ENCODE measurements around the gene POLR2B. TPM values are rescaled to one million over a fixed set of nuclear protein-coding genes. Genes with fewer than 3 reads are reported as not detected.
"Not testable (repeated sequence)": the region's sequence is repeated elsewhere in the genome, so short reads cannot be mapped to it uniquely, and the experiment has no call there.

POLR2B gene
- 101 and 126 TPM in 2 replicates for total RNA-seq (2022)
- percentile 91 among the genes with signal in this experiment for Bru-seq, nascent RNA
- BruChase-seq, experiment 1, labeled RNA remaining after a 6-hour chase, result percentile 96 among the genes with signal in this experiment
- BruChase-seq, experiment 2, labeled RNA remaining after a 2-hour chase, result percentile 94 among the genes with signal in this experiment
- long read RNA-seq, full-length matches to known transcripts, result 120 of 160 reads
- long read RNA-seq, partial matches to known transcripts, result 13 of 160 reads
- long read RNA-seq, other reads (novel, unspliced or antisense), result 27 of 160 reads

GRCh38 chr4:56978750-56979303, at the start of gene POLR2B:
POLR2B (plus strand) TSS chr4:56978896; CDS start chr4:56978986, 90 bp downstream.
- DNase-seq (ENCODE audit: unreplicated experiment), result peak; percentile 98
- H3K36me3 Mint-ChIP-seq (ENCODE audit: insufficient read depth, unreplicated experiment), result peaks cover 48% of the 10 kb centered on the region
- no peak for TF ChIP-seq CTCF (IDR thresholded peaks at IDR 0.05; ENCODE audit: unreplicated experiment)
- H3K4me1 Mint-ChIP-seq (ENCODE audit: insufficient read depth, unreplicated experiment), result peaks cover 20% of the 10 kb centered on the region
- H3K9me3 Mint-ChIP-seq (ENCODE audit: unreplicated experiment), result no peaks in the 10 kb centered on the region
- ChIA-PET CTCF (interaction anchor here (0.6 to 1.0 kb wide), 3 partner anchors 12 to 541 kb away, joined by 3 read pairs; no protein-coding TSS in a partner anchor), POLR2A (interaction anchor here (0.6 to 6.0 kb wide), 40 partner anchors 11 to 1583 kb away, joined by 3 to 165 read pairs (median 4); partner anchors contain the start of genes AASDH, PAICS, PPAT and REST)
- H3K27me3 Mint-ChIP-seq (ENCODE audit: insufficient read depth, unreplicated experiment), result no peaks in the 10 kb centered on the region
- H3K4me3 Mint-ChIP-seq (ENCODE audit: unreplicated experiment), result peak within 1 kb of the TSS; percentile 97
- BruUV-seq (replicated peaks), result TSS peak; percentile 73
- intact Hi-C loops (cut with micrococcal nuclease), result no loop called here
- peak within 1 kb of the TSS; percentile 97 for H3K27ac Mint-ChIP-seq (ENCODE audit: low read depth, unreplicated experiment)

- no TSS peak for BruUV-seq (replicated peaks)
- ChIA-PET CTCF (interaction anchor here (0.6 kb wide), 1 partner anchor 12 kb away, joined by 4 read pairs; no protein-coding TSS in a partner anchor), POLR2A (interaction anchor here (0.7 to 1.7 kb wide), 3 partner anchors 23 to 47 kb away, joined by 3 to 5 read pairs (median 3); partner anchors contain the start of genes NOA1 and REST)
- peaks cover 61% of the 10 kb centered on the region for H3K36me3 Mint-ChIP-seq (ENCODE audit: insufficient read depth, unreplicated experiment)
- no peak for DNase-seq (ENCODE audit: unreplicated experiment)
- intact Hi-C loops (cut with micrococcal nuclease), result no loop called here
- H3K9me3 Mint-ChIP-seq (ENCODE audit: unreplicated experiment), result no peaks in the 10 kb centered on the region
- peaks cover 6% of the 10 kb centered on the region for H3K4me1 Mint-ChIP-seq (ENCODE audit: insufficient read depth, unreplicated experiment)
- H3K27me3 Mint-ChIP-seq (ENCODE audit: insufficient read depth, unreplicated experiment), result no peaks in the 10 kb centered on the region
- H3K4me3 Mint-ChIP-seq (ENCODE audit: unreplicated experiment), result no peak overlapping the region
- TF ChIP-seq CTCF (IDR thresholded peaks at IDR 0.05; ENCODE audit: unreplicated experiment), result no peak
- no peak overlapping the region for H3K27ac Mint-ChIP-seq (ENCODE audit: low read depth, unreplicated experiment)
These were observed 48.1 kb upstream of the POLR2B start for GRCh38 chr4:56930638-56931037.

GRCh38 chr4:56931924-56932323, 46.8 kb upstream of the POLR2B start:
- H3K36me3 Mint-ChIP-seq (ENCODE audit: insufficient read depth, unreplicated experiment), result peaks cover 55% of the 10 kb centered on the region
- intact Hi-C loops (cut with micrococcal nuclease), result no loop called here
- no peaks in the 10 kb centered on the region for H3K27me3 Mint-ChIP-seq (ENCODE audit: insufficient read depth, unreplicated experiment)
- no TSS peak for BruUV-seq (replicated peaks)
- no peak overlapping the region for H3K4me3 Mint-ChIP-seq (ENCODE audit: unreplicated experiment)
- H3K9me3 Mint-ChIP-seq (ENCODE audit: unreplicated experiment), result no peaks in the 10 kb centered on the region
- H3K27ac Mint-ChIP-seq (ENCODE audit: low read depth, unreplicated experiment), result peak overlapping the region; percentile 32
- CTCF ChIA-PET, result no interaction called here
- H3K4me1 Mint-ChIP-seq (ENCODE audit: insufficient read depth, unreplicated experiment), result peaks cover 6% of the 10 kb centered on the region
- no peak for TF ChIP-seq CTCF (IDR thresholded peaks at IDR 0.05; ENCODE audit: unreplicated experiment)
- POLR2A ChIA-PET, result interaction anchor here (0.7 to 3.7 kb wide), 6 partner anchors 9 to 686 kb away, joined by 3 to 29 read pairs (median 5); partner anchors contain the start of genes NOA1, POLR2B and REST
- no peak for DNase-seq (ENCODE audit: unreplicated experiment)

GRCh38 chr4:56937262-56937661, 41.4 kb upstream of the POLR2B start:
- peak; percentile 73 for DNase-seq (ENCODE audit: unreplicated experiment)
- BruUV-seq (replicated peaks), result no TSS peak
- H3K4me3 Mint-ChIP-seq (ENCODE audit: unreplicated experiment), result no peak overlapping the region
- intact Hi-C loops (cut with micrococcal nuclease), result no loop called here
- no peak for TF ChIP-seq CTCF (IDR thresholded peaks at IDR 0.05; ENCODE audit: unreplicated experiment)
- peaks cover 13% of the 10 kb centered on the region for H3K4me1 Mint-ChIP-seq (ENCODE audit: insufficient read depth, unreplicated experiment)
- peaks cover 44% of the 10 kb centered on the region for H3K36me3 Mint-ChIP-seq (ENCODE audit: insufficient read depth, unreplicated experiment)
- ChIA-PET CTCF (no interaction called here), POLR2A (interaction anchor here (1.0 to 1.5 kb wide), 6 partner anchors 9 to 44 kb away, joined by 3 to 11 read pairs (median 4); partner anchors contain the start of gene NOA1)
- H3K27ac Mint-ChIP-seq (ENCODE audit: low read depth, unreplicated experiment), result peak overlapping the region; percentile 63
- no peaks in the 10 kb centered on the region for H3K9me3 Mint-ChIP-seq (ENCODE audit: unreplicated experiment)
- no peaks in the 10 kb centered on the region for H3K27me3 Mint-ChIP-seq (ENCODE audit: insufficient read depth, unreplicated experiment)

- POLR2A ChIA-PET; H3K4me3 Mint-ChIP-seq (ENCODE audit: unreplicated experiment); H3K4me1 Mint-ChIP-seq (ENCODE audit: insufficient read depth, unreplicated experiment); DNase-seq (ENCODE audit: unreplicated experiment); H3K9me3 Mint-ChIP-seq (ENCODE audit: unreplicated experiment); H3K27ac Mint-ChIP-seq (ENCODE audit: low read depth, unreplicated experiment); intact Hi-C loops (cut with micrococcal nuclease); BruUV-seq (replicated peaks); CTCF ChIA-PET; H3K27me3 Mint-ChIP-seq (ENCODE audit: insufficient read depth, unreplicated experiment): not testable (repeated sequence)
- H3K36me3 Mint-ChIP-seq (ENCODE audit: insufficient read depth, unreplicated experiment), result peaks cover 37% of the 10 kb centered on the region
These were observed 38.9 kb upstream of the POLR2B start for GRCh38 chr4:56939826-56940225.

Data from MCF 10A (cell line).